K562 (cell line): Measurements from ENCODE around the gene VDAC1. TPM values are rescaled to one million over a fixed set of nuclear protein-coding genes. Genes with fewer than 3 reads are reported as not detected.

Experiments
- CEBPZ ChIP-seq: fragments of 150-350 bp; IDR thresholded peaks from 2 replicates; pipeline ENCODE4 v1.6.1; 2014; ENCODE audit warnings: low read depth, mild to moderate bottlenecking, low read length, borderline replicate concordance
- CREB3L1 ChIP-seq: fragments of 450-650 bp; IDR thresholded peaks from 2 replicates; pipeline ENCODE4 v1.6.1; 2014; ENCODE audit warnings: low read depth, mild to moderate bottlenecking, moderate library complexity, borderline replicate concordance
- EP300 ChIP-seq: IDR thresholded peaks from 2 replicates; pipeline ENCODE4 v1.6.1; 2012; ENCODE audit warnings: low read length, improper control_type of control experiment
- FOXP4 ChIP-seq: sonication (generic); formaldehyde crosslinking; IDR thresholded peaks from 2 replicates; pipeline ENCODE4 v1.8.0; 2022; ENCODE audit warnings: mild to moderate bottlenecking, missing genetic modification reagents, borderline replicate concordance
- JUNB ChIP-seq: fragments of 450-650 bp; formaldehyde crosslinking; conservative IDR thresholded peaks from 2 replicates; pipeline ENCODE4 v1.4.0; 2020; ENCODE audit warnings: mild to moderate bottlenecking
- MEF2D ChIP-seq: conservative IDR thresholded peaks from 2 replicates; pipeline ENCODE4 v1.6.1; 2016; ENCODE audit warnings: low read depth, missing genetic modification characterization, missing compliant biosample characterization
- PRPF4 ChIP-seq: fragments of 200-400 bp; formaldehyde crosslinking; IDR thresholded peaks from one replicate; pipeline ENCODE4 v1.6.1; 2017; ENCODE audit warnings: low read length, low read depth, mild to moderate bottlenecking; ENCODE audit not compliant: insufficient read depth, poor library complexity, severe bottlenecking
- RNF2 ChIP-seq: sonication (generic); IDR thresholded peaks from 2 replicates; pipeline ENCODE4 v1.6.1; 2016
- TCF7L2 ChIP-seq: fragments of 150-350 bp; IDR thresholded peaks from 2 replicates; pipeline ENCODE4 v1.6.1; 2016; ENCODE audit warnings: low read depth, mild to moderate bottlenecking, low read length, moderate library complexity
- ZBTB11 ChIP-seq, 3 experiments: fragments of 200-800 bp in 1 of 3; fragments of 250-450 bp in 1 of 3; fragments of 450-650 bp in 1 of 3; sonication (Bioruptor Pico) in 1 of 3; sonication (Bioruptor generic) in 1 of 3; formaldehyde crosslinking in 1 of 3; IDR thresholded peaks; 2 replicates each; pipeline versions ENCODE4 v1.6.1 to v1.8.0; 2016 to 2022; ENCODE audit warnings: mild to moderate bottlenecking in 2 of 3, missing genetic modification characterization in 2 of 3, missing compliant biosample characterization in 1 of 3, moderate library complexity in 1 of 3
- ZBTB9 ChIP-seq: fragments of 450-650 bp; formaldehyde crosslinking; IDR thresholded peaks from 2 replicates; pipeline ENCODE4 v1.4.0; 2020; ENCODE audit warnings: mild to moderate bottlenecking, moderate library complexity
- ZNF12 ChIP-seq: sonication (generic); formaldehyde crosslinking; IDR thresholded peaks from 2 replicates; pipeline ENCODE4 v1.4.0; 2020; ENCODE audit warnings: mild to moderate bottlenecking, missing genetic modification reagents
- ZNF232 ChIP-seq: sonication (generic); formaldehyde crosslinking; IDR thresholded peaks from 2 replicates; pipeline ENCODE4 v1.8.0; 2022; ENCODE audit warnings: mild to moderate bottlenecking, missing genetic modification reagents
- ZNF511 ChIP-seq: sonication (generic); formaldehyde crosslinking; IDR thresholded peaks from 2 replicates; pipeline ENCODE4 v1.8.0; 2022; ENCODE audit warnings: mild to moderate bottlenecking, missing genetic modification reagents
- ZNF644 ChIP-seq: fragments of 200-800 bp; sonication (Bioruptor generic); IDR thresholded peaks from 2 replicates; pipeline ENCODE4 v1.6.1; 2016; ENCODE audit warnings: low read depth, missing genetic modification characterization, missing compliant biosample characterization
- polyA plus RNA-seq, 8 experiments: library from polyadenylated mRNA; depleted of rRNA in 4 of 8; stranded (reverse) in 5 of 8; unstranded in 3 of 8; fragments of >200 nt; fragmentation: Nextera tagmentation in 2 of 8; fragmentation: Illumina TruSeq in 1 of 8; extraction: Ambion mirVana in 2 of 8; extraction: Trizol in 1 of 8; gene quantifications; 2 replicates each; pipeline versions ENCODE4 v1.2.1 to v1.2.3, GENCODE V29; 2011 to 2014; ENCODE audit warnings: inconsistent platforms in 1 of 8, missing spikeins in 1 of 8
- total RNA-seq, 7 experiments: library from RNA; depleted of rRNA in 6 of 7; stranded (reverse); fragments of >200 nt in 6 of 7; fragmentation: Illumina TruSeq in 2 of 7; extraction: Trizol in 2 of 7; gene quantifications; 2 replicates each; pipeline versions ENCODE4 v1.2.1 to v1.2.3, GENCODE V29; 2011 to 2021; ENCODE audit warnings: low replicate concordance in 1 of 7

The VDAC1 gene
- total and polyA plus RNA-seq, 9 of the 15 experiments (the other 6 are each of a cell fraction or from before 2014, with no cell fraction given), result 168 to 366 (median 293) TPM

- no peak for TF ChIP-seq ZBTB11 (CRISPR knock-in tag; IDR thresholded peaks at IDR 0.05)
- no peak for TF ChIP-seq ZNF232
- no peak for TF ChIP-seq ZNF12 (CRISPR knock-in tag)
- TF ChIP-seq TCF7L2, result no peak
- no peak for TF ChIP-seq JUNB (CRISPR knock-in tag)
- TF ChIP-seq FOXP4 (CRISPR knock-in tag), result no peak
- no peak for TF ChIP-seq CEBPZ
- TF ChIP-seq ZNF644 (tag), result no peak
- TF ChIP-seq EP300, result peak; percentile 80
- no peak for TF ChIP-seq RNF2
- no peak; the same call in 1 of the 2 replicates for TF ChIP-seq CREB3L1
- TF ChIP-seq MEF2D (tag), result no peak
- no peak for TF ChIP-seq PRPF4
- TF ChIP-seq ZBTB9 (CRISPR knock-in tag), result peak; percentile 100
- TF ChIP-seq ZNF511 (CRISPR knock-in tag), result no peak
These were observed 68.1 kb downstream of the VDAC1 start (continued) for GRCh38 chr5:133936651-133937015.
